IPS-18c (cell line): Measurements from ENCODE around the gene FAM114A1.
"Not testable (repeated sequence)": the region's sequence is repeated elsewhere in the genome, so short reads cannot be mapped to it uniquely, and the experiment has no call there.

Source experiments
- H3K4me3 ChIP-seq: 2 replicates; pipeline ENCODE4 v1.7.0; 2013; ENCODE audit warnings: low read depth, mild to moderate bottlenecking, low read length, moderate library complexity; ENCODE audit not compliant: insufficient read depth
- H3K9me3 ChIP-seq: one replicate; pipeline ENCODE4 v1.6.1; 2013; ENCODE audit warnings: mild to moderate bottlenecking, low read length, moderate library complexity; ENCODE audit not compliant: control insufficient read depth, insufficient read depth

Gene FAM114A1

GRCh38 chr4:38919494-38919893 is 51.9 kb downstream of the FAM114A1 start:
- H3K4me3 ChIP-seq = no peak overlapping the region
- no peaks in the 10 kb centered on the region for H3K9me3 ChIP-seq

GRCh38 chr4:38920186-38920585 is 52.6 kb downstream of the FAM114A1 start:
- H3K4me3 ChIP-seq = no peak overlapping the region
- no peaks in the 10 kb centered on the region for H3K9me3 ChIP-seq

- H3K4me3 ChIP-seq = no peak overlapping the region
- H3K9me3 ChIP-seq = no peaks in the 10 kb centered on the region
Observed at GRCh38 chr4:38920677-38921076, 53.1 kb downstream of the FAM114A1 start.

- no peak overlapping the region for H3K4me3 ChIP-seq
Observed at GRCh38 chr4:38921151-38921550, 53.5 kb downstream of the FAM114A1 start.

GRCh38 chr4:38923746-38924145 is 56.1 kb downstream of the FAM114A1 start:
- Histone ChIP-seq H3K4me3 (no peak overlapping the region), H3K9me3 (no peaks in the 10 kb centered on the region)

More at GRCh38 chr4:38921151-38921550, 53.5 kb downstream of the FAM114A1 start:
- no peaks in the 10 kb centered on the region for H3K9me3 ChIP-seq

- Histone ChIP-seq H3K9me3 (no peaks in the 10 kb centered on the region), H3K4me3 (no peak overlapping the region)
Observed at GRCh38 chr4:38924353-38924752, 56.7 kb downstream of the FAM114A1 start.

- no peaks in the 10 kb centered on the region for H3K9me3 ChIP-seq
- H3K4me3 ChIP-seq = no peak overlapping the region
Observed at GRCh38 chr4:38925492-38926413, 58.1 kb downstream of the FAM114A1 start.

- H3K4me3 ChIP-seq = no peak overlapping the region
- H3K9me3 ChIP-seq = no peaks in the 10 kb centered on the region
Observed at GRCh38 chr4:38926896-38927295, 59.3 kb downstream of the FAM114A1 start.

- H3K4me3 ChIP-seq = no peak overlapping the region
Observed at GRCh38 chr4:38928568-38928967, 61.0 kb downstream of the FAM114A1 start.

GRCh38 chr4:38928974-38929373 is 61.4 kb downstream of the FAM114A1 start:
- Histone ChIP-seq H3K4me3 (no peak overlapping the region), H3K9me3 (no peaks in the 10 kb centered on the region)

More at GRCh38 chr4:38928568-38928967, 61.0 kb downstream of the FAM114A1 start:
- H3K9me3 ChIP-seq = no peaks in the 10 kb centered on the region

- Histone ChIP-seq H3K4me3 (no peak overlapping the region), H3K9me3 (no peaks in the 10 kb centered on the region)
Observed at GRCh38 chr4:38930204-38930603, 62.6 kb downstream of the FAM114A1 start.

GRCh38 chr4:38930707-38931106 is 63.1 kb downstream of the FAM114A1 start:
- Histone ChIP-seq H3K9me3 (no peaks in the 10 kb centered on the region), H3K4me3 (no peak overlapping the region)

- H3K4me3 ChIP-seq = no peak overlapping the region
- H3K9me3 ChIP-seq = no peaks in the 10 kb centered on the region
Observed at GRCh38 chr4:38931125-38931524, 63.5 kb downstream of the FAM114A1 start.

- Histone ChIP-seq H3K9me3 (no peaks in the 10 kb centered on the region), H3K4me3 (no peak overlapping the region)
Observed at GRCh38 chr4:38935391-38936073, 67.9 kb downstream of the FAM114A1 start.

GRCh38 chr4:38939165-38939564 is 71.6 kb downstream of the FAM114A1 start:
- no peaks in the 10 kb centered on the region for H3K9me3 ChIP-seq
- H3K4me3 ChIP-seq = no peak overlapping the region

GRCh38 chr4:38940476-38940875 is 72.9 kb downstream of the FAM114A1 start:
- no peak overlapping the region for H3K4me3 ChIP-seq
- no peaks in the 10 kb centered on the region for H3K9me3 ChIP-seq

- H3K9me3 ChIP-seq, H3K4me3 ChIP-seq: not testable (repeated sequence)
Observed at GRCh38 chr4:38941906-38942305, 74.3 kb downstream of the FAM114A1 start.

GRCh38 chr4:38943343-38943742 is 75.7 kb downstream of the FAM114A1 start:
- Histone ChIP-seq H3K9me3 (no peaks in the 10 kb centered on the region), H3K4me3 (no peak overlapping the region)
